Activated B cell treated with CpG ODN at 0.5 μM for 24 hours (primary cell): ENCODE measurements around the gene ODAD2. TPM values are rescaled to one million over a fixed set of nuclear protein-coding genes. Genes with fewer than 3 reads are reported as not detected.

Experiments
- ATAC-seq: fragments of 200-7000 bp; cut with Tn5 transposase; one replicate; pipeline ENCODE4 v1.10.0; 2021; ENCODE audit warnings: low read depth, mild to moderate bottlenecking, moderate library complexity
- CTCF ChIA-PET: fragments of 350-600 bp; sonication (Branson Sonifier 250); formaldehyde crosslinking; loops from one replicate; lab custom pipeline; 2021; ENCODE audit warnings: antibody characterized with exemption; lab: Charles Lee
- POLR2A ChIA-PET: fragments of 350-600 bp; sonication (Branson Sonifier 250); formaldehyde crosslinking; loops from one replicate; lab custom pipeline; 2021; ENCODE audit warnings: antibody characterized with exemption; lab: Charles Lee
- DNase-seq: peaks from one replicate; pipeline ENCODE4 v3.0.0; 2022
- H3K27ac Mint-ChIP-seq: one replicate; pipeline ENCODE4 v1.8.0; 2020; ENCODE audit warnings: mixed read lengths
- H3K27me3 Mint-ChIP-seq: one replicate; pipeline ENCODE4 v1.8.0; 2021; ENCODE audit warnings: mixed read lengths
- H3K36me3 Mint-ChIP-seq: one replicate; pipeline ENCODE4 v1.8.0; 2021; ENCODE audit warnings: low read depth, mixed read lengths
- H3K4me1 Mint-ChIP-seq: one replicate; pipeline ENCODE4 v1.8.0; 2021; ENCODE audit warnings: mixed read lengths
- H3K4me3 Mint-ChIP-seq: one replicate; pipeline ENCODE4 v1.8.0; 2020; ENCODE audit warnings: mild to moderate bottlenecking, mixed read lengths
- H3K9me3 Mint-ChIP-seq: one replicate; pipeline ENCODE4 v1.8.0; 2020; ENCODE audit warnings: mixed read lengths
- CTCF ChIP-seq: fragments of 200-600 bp; IDR thresholded peaks from one replicate; pipeline ENCODE4 v1.8.0; 2022; ENCODE audit warnings: antibody characterized with exemption, mild to moderate bottlenecking
- intact Hi-C: fragments of 100-400 bp; cut with micrococcal nuclease; formaldehyde crosslinking; loops from one replicate; pipeline ENCODE4 v1.15.1; 2024
- total RNA-seq: library from RNA; stranded (reverse); gene quantifications from 2 replicates; pipeline ENCODE4 v1.2.3, GENCODE V29; 2022

The ODAD2 gene
- total RNA-seq, 1 donor from 2014 or later: not detected

GRCh38 chr10:27815846-27816245, 183.0 kb downstream of the ODAD2 start:
- POLR2A ChIA-PET: no interaction called here
- DNase-seq (no peak), ATAC-seq (no peak)
- Mint-ChIP-seq H3K27ac (no peak overlapping the region), H3K27me3 (no peaks in the 10 kb centered on the region), H3K36me3 (no peaks in the 10 kb centered on the region), H3K4me3 (no peak overlapping the region), H3K4me1 (no peaks in the 10 kb centered on the region), H3K9me3 (no peaks in the 10 kb centered on the region)
- intact Hi-C loops: no loop called here
- TF ChIP-seq CTCF: no peak
- CTCF ChIA-PET: no interaction called here

- H3K9me3 Mint-ChIP-seq: no peaks in the 10 kb centered on the region
- no peaks in the 10 kb centered on the region for H3K36me3 Mint-ChIP-seq
- CTCF ChIA-PET: no interaction called here
- DNase-seq (no peak), ATAC-seq (no peak)
- POLR2A ChIA-PET: no interaction called here
- no peaks in the 10 kb centered on the region for H3K4me1 Mint-ChIP-seq
- H3K27ac Mint-ChIP-seq: no peak overlapping the region
- H3K4me3 Mint-ChIP-seq: no peak overlapping the region
- no peaks in the 10 kb centered on the region for H3K27me3 Mint-ChIP-seq
- intact Hi-C loops: no loop called here
- TF ChIP-seq CTCF: no peak
Observed at GRCh38 chr10:27815261-27815660, 183.6 kb downstream of the ODAD2 start.

- H3K27me3 Mint-ChIP-seq: peaks cover 8% of the 10 kb centered on the region
- H3K36me3 Mint-ChIP-seq: no peaks in the 10 kb centered on the region
- no peak for ATAC-seq
- no peaks in the 10 kb centered on the region for H3K4me1 Mint-ChIP-seq
- no peak for TF ChIP-seq CTCF
- POLR2A ChIA-PET: no interaction called here
- no peaks in the 10 kb centered on the region for H3K9me3 Mint-ChIP-seq
- H3K27ac Mint-ChIP-seq: no peak overlapping the region
- H3K4me3 Mint-ChIP-seq: no peak overlapping the region
- DNase-seq: no peak
- CTCF ChIA-PET: no interaction called here
- intact Hi-C loops: no loop called here
Observed at GRCh38 chr10:27805180-27805579, 193.7 kb downstream of the ODAD2 start.

- TF ChIP-seq CTCF: no peak
- ATAC-seq (no peak), DNase-seq (no peak)
- Mint-ChIP-seq H3K27ac (no peak overlapping the region), H3K9me3 (no peaks in the 10 kb centered on the region), H3K4me1 (no peaks in the 10 kb centered on the region), H3K36me3 (no peaks in the 10 kb centered on the region), H3K27me3 (peaks cover 8% of the 10 kb centered on the region), H3K4me3 (no peak overlapping the region)
- intact Hi-C loops: no loop called here
- CTCF ChIA-PET: no interaction called here
- POLR2A ChIA-PET: no interaction called here
Observed at GRCh38 chr10:27804136-27804535, 194.7 kb downstream of the ODAD2 start.

GRCh38 chr10:27801171-27801785, 197.6 kb downstream of the ODAD2 start:
- no peaks in the 10 kb centered on the region for H3K9me3 Mint-ChIP-seq
- no peak for TF ChIP-seq CTCF
- H3K27me3 Mint-ChIP-seq: peaks cover 8% of the 10 kb centered on the region
- DNase-seq (no peak), ATAC-seq (no peak)
- H3K4me3 Mint-ChIP-seq: no peak overlapping the region
- H3K4me1 Mint-ChIP-seq: no peaks in the 10 kb centered on the region
- ChIA-PET POLR2A (no interaction called here), CTCF (no interaction called here)
- intact Hi-C loops: no loop called here
- H3K36me3 Mint-ChIP-seq: no peaks in the 10 kb centered on the region
- H3K27ac Mint-ChIP-seq: no peak overlapping the region
